Daoy (cell line): ENCODE measurements around the gene NFKBIZ. TPM values are rescaled to one million over a fixed set of nuclear protein-coding genes. Genes with fewer than 3 reads are reported as not detected.
"Not testable (repeated sequence)": the region's sequence is repeated elsewhere in the genome, so short reads cannot be mapped to it uniquely, and the experiment has no call there.

Experiments used
- DNase-seq: peaks from one replicate; pipeline ENCODE4 v3.0.0-alpha.2; 2015; ENCODE audit warnings: low read depth
- total RNA-seq: library from RNA; depleted of rRNA; stranded (reverse); fragments of >200 nt; shearing (Covaris generic); gene quantifications from 2 replicates; pipeline ENCODE4 v1.2.3, GENCODE V29; 2014

Gene NFKBIZ
- total RNA-seq, 1 experiment from 2014 or later: 23.2 TPM

DNA sequence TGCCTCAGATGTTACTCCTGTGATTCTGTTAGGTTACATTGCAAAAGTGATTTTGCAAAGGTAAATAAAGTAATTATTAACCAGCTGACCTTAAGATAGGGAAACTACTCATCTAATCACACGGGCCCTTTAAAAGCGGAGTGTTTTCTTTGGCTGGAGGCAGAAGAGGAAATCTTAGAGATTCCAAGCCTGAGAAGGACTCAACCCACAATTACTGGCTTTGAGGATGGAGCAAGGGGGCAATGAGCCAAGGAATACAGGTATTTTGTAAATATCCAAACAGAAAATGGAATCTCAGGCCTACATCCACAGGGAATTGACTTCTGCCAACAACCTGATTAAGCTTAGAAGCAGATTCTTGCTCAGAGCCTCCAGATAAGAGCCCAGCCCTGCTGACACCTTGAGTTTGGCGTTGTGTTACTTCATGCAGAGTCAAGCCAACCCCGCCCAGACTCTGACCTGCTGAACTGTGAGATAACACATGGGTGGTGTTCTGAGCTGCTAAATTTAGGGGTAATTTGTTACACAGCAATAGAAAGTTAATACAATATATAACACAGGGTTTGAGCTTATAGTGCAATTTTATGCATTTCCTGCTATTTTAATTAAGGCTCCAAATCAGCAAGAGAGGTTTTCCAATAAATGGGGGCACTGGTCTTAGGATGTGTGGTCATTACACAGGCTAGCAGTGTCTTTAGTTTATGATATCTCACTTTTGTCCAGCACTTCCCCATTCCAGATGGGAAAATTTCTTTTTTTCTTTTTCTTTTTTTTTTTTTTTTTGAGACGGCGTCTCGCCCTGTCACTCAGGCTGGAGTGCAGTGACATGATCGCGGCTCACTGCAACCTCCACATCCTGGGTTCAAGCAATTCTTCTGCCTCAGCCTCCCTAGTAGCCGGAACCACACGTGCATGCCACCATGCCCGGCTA is 19.5 kb downstream of the NFKBIZ start:
- DNase-seq: peak; percentile 69

GRCh38 chr3:101870138-101870537 is 20.8 kb downstream of the NFKBIZ start:
- no peak for DNase-seq

DNA sequence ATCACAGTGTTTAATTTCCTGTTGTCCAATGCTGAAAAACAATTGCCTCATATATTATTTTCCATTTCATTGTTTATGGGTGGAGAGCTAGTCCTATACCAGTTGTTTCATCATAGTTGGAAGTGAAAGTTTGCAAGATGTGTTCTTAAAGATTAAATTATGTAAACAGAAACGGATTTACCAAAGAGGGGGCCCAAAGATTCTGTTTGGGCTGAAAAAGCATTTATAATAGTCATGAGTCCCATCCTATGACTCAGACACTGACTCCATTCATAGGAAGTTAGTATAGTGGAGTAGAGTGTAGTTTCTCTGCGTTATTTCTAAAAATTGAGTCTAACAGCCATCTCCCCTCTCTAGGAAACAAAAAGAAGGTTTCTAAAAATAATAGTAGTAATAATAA is 24.3 kb downstream of the NFKBIZ start:
- DNase-seq: no peak

DNA sequence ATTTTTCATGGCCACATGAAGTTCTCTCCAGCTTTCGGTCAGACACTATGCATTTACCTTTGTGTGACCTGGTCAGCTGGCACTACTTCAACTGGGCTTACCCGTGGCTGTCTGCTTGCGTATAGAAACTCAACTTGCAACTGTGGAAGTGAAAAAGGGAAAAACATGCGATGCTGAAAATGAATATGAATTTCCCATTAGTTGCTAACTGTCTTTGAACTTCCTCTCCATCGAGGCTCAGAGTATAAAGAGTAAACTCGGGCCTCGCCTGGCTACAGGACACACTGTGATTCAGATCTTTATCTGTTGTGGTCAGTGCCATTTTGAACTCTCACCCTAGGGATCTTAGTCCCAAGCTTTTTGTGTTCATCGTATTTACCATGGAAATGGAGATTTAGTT is 26.8 kb downstream of the NFKBIZ start:
- no peak for DNase-seq

- no peak for DNase-seq
These were observed 29.3 kb downstream of the NFKBIZ start for GRCh38 chr3:101878589-101878988.

DNA sequence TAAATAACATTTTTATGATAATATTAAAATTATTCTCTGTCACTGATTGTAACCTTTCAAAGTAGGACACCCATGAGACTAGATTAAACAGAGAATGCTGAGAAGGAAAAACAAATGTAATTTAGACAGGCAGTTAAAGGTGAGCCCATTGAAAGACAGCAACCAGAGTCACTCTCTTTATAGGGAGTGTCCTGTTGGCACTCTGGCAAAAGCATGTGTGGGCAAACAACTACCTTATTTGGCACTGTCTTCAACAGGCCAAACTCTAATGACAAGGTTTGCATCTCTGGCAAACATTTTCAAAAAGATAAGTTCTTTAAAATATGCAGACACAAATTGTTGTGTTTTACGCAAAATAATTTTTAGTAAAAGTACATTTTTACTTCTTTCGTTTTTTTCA is 29.8 kb downstream of the NFKBIZ start:
- DNase-seq: no peak

DNA sequence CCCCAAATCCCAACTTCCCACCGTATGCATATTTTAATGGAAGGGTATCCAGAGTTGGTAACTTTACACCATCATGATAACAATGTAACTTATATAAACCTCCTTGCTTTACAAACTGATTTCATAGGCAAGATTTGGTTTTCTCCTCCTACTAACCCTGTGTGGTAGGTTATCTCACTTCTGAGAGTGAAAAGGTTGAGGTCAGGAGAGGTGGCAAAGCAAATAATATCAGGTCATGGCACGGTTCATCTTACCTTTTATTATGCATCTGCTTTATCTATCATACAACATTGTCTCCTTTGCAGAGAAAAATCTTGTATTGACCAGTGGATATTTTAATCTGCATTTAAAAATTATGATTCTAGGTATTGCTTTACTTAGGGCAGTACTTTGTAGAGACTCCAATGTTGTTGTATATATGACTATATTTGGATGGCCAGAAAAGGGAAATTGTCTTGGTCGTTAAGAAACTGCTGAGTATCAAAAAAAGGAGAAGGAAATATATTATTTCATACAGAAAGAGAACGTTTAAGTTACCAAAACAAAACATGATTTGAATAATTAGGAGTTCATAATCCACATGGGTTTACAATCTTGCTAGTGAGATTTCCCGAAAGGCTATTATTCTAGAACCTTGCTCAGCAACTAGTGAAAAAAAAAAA is 30.4 kb downstream of the NFKBIZ start:
- DNase-seq: no peak

- DNase-seq: no peak
These were observed 35.5 kb downstream of the NFKBIZ start for GRCh38 chr3:101884776-101885175.

DNA sequence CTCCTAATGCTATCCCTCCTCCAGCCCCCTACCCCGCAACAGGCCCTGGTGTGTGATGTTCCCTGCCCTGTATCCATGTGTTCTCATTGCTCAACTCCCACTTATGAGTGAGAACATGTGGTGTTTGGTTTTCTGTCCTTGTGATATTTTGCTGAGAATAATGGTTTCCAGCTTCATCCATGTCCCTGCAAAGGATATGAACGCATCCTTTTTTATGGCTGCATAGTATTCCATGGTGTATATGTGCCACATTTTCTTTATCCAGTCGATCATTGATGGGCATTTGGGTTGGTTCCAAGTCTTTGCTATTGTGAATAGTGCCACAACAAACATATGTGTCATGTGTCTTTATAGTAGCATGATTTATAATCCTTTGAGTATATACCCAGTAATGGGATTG is 36.3 kb downstream of the NFKBIZ start:
- DNase-seq: not testable (repeated sequence)

GRCh38 chr3:101886626-101887025 is 37.3 kb downstream of the NFKBIZ start:
- no peak for DNase-seq

GRCh38 chr3:101888653-101889052 is 39.3 kb downstream of the NFKBIZ start:
- DNase-seq: no peak

DNA sequence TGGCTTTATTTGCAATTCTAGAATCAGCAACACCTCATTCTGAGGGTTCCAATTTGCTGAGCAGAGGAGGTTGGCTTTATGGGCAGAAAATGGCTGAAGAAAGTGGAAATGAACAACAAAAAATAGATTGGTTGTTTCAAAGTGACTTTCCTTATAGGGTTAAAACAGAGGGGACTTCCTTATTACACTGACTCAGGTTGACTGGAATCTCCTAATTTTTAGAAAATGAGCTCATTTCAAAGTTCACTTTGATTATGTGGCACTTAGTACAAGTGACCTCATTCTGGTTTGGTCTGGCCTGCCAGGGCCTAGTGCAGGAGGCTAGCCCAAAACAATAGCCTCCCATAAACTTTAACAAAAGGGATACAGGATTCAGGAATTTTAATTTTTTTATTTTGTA is 41.4 kb downstream of the NFKBIZ start:
- peak; percentile 46 for DNase-seq

- no peak for DNase-seq
These were observed 43.3 kb downstream of the NFKBIZ start for GRCh38 chr3:101892648-101893047.

GRCh38 chr3:101896083-101896757 is 46.9 kb downstream of the NFKBIZ start:
- DNase-seq: no peak

DNA sequence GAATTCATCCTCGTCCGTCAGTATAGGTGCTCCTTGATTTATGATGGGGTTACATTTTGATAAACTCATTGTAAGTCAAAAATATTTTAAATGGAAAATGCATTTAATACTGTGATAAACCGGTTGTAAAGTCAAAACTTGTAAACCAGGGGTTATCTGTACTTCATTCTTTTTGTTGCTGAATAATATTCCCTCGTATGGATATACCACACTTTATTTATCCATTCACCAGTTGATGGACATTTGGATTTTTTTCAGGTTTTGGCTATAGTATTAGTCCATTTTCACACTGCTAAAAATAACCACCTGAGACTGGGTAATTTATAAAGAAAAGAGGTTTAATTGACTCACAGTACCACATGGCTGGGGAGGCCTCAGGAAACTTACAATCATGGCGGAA is 47.7 kb downstream of the NFKBIZ start:
- no peak for DNase-seq

DNA sequence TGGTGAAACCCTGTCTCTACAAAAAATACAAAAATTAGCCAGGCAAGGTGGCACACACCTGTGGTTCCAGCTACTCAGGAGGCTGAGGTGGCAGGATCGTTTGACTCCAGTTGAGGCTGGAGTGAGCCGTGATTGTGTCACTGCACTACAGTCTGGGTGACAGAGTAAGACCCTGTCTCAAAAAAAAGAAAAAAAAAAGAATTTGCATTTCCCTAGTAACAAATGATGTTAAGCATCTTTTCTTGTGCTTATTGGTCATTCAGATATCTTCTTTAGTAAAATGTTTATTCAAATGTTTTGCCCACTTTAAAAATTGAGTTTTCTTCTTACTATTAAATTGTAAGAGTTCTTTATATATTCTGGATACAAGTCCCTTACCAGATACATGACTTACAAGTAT is 48.7 kb downstream of the NFKBIZ start:
- no peak for DNase-seq

DNA sequence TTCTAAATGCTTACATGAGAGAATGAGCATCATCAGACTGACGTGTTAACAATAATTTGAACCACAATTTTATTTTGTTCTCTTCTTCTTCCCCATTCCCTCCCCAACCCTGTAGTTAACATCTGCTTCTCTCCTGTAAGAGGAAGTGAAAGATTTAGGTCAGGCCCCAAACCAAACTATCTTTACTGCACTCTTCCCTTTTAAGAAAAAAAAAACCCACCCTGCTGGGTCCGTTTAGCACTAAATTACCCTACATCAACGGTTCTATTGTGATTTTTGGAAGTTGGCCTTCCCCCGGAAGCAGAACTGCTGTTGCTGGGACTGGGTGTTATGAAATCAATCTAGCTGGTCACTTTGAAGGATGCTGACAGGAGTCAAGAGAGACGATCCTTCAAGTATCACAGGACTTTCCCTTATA is 49.4 kb downstream of the NFKBIZ start:
- DNase-seq: no peak

DNA sequence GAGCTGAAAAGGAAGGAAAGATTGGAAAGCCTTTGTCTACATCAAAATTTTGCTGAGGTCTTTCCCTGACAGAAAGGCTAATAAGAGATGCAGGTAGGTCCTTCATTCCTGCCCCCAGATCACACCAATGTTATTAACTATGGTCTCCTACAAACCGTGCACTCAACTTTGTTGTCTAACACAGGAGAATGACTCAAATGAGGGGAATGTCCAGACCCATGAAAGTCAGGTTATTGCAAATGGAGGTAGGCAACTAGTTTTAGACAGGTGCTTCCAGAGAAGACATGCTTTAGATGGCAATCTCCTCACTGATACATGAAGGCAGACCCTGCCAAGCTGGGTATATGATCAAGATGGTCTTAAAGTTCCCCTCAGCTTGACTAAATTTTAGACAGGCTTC is 51.0 kb downstream of the NFKBIZ start:
- DNase-seq: no peak

DNA sequence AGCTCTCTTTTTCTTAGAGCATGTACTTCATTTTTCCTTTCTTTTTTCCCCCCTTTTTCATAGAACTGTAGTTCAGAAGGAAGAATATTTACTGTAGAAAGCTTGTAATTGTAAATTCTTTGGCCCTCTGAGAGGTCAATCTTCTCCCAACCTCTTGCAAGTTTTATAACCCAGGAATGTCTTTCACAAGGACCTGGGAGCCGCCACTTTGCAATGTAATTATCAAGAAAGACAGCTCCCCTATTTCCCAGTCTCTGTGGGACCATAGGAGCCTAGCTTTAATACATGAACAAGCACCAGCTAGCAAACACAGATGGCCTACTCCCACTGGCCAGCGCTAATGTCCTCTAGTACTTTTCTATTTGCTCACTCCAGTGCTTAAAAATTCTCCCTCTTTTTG is 51.4 kb downstream of the NFKBIZ start:
- no peak for DNase-seq

DNA sequence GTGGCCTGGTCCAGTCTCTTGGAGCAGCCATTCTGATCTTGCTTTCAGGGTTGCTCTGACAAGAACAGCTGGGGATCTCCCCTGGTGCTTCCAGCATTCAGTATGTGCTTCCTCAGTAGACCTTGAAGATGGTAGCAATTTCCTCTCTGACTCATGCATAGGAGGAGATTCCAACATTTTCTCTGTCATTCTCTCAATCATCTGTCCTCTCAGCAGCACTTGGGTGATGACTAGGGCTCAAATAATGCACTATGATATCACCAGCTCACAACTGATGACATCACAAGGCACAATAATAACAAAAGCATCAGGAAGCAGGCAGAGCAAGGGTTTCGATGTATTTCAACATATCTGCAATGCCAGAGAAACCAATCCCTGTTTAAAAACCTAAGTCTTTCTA is 52.7 kb downstream of the NFKBIZ start:
- peak; percentile 81 for DNase-seq

DNA sequence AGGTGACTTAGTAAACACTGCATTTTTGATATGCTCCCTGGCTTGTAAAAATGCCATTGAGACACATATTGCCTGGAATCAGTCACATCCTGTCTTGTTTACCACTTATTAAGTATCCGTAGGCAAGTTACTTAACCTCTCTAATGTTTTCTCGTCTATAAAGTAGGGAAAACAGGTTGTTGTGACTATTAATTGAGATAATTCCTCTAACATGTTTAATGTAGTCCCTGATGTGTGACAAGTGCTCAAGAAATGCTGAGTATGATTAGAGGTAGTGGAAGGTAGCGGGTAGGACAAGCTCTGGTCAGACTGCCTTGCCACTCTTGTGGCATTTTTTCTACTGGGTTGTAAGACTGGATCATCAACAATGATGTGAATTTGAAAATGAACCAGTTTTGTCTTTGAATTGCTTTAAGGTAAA is 54.1 kb downstream of the NFKBIZ start:
- no peak for DNase-seq

- DNase-seq: not testable (repeated sequence)
These were observed 56.3 kb downstream of the NFKBIZ start for GRCh38 chr3:101905573-101905972.
